AG10803 (cell line): ENCODE measurements around the gene GNB1L.
A peak's percentile ranks its signal among the peaks of the same experiment; 100 is the strongest.

Experiments
- DNase-seq: peaks from one replicate; pipeline ENCODE4 v3.0.0; 2010; ENCODE audit warnings: low read depth
- H3K4me3 ChIP-seq: 2 replicates; pipeline ENCODE4 v1.5.1; 2011; ENCODE audit warnings: mild to moderate bottlenecking, low read length, control low read depth
- CTCF ChIP-seq: conservative IDR thresholded peaks from 2 replicates; pipeline ENCODE4 v1.5.1; 2011; ENCODE audit warnings: mild to moderate bottlenecking, low read length, control low read depth, inconsistent platforms

Gene GNB1L

GRCh38 chr22:19848298-19849224, 6.1 kb downstream of the GNB1L start:
- peak; percentile 29 for DNase-seq
- no peak overlapping the region for H3K4me3 ChIP-seq
- no peak for TF ChIP-seq CTCF

- no peak for DNase-seq
- TF ChIP-seq CTCF, result no peak
These were observed 7.4 kb downstream of the GNB1L start for GRCh38 chr22:19847345-19847632.

GRCh38 chr22:19846620-19847344, 7.9 kb downstream of the GNB1L start:
- no peak for DNase-seq
- H3K4me3 ChIP-seq, result no peak overlapping the region
- no peak for TF ChIP-seq CTCF

More at GRCh38 chr22:19847345-19847632, 7.4 kb downstream of the GNB1L start:
- H3K4me3 ChIP-seq, result no peak overlapping the region

GRCh38 chr22:19845054-19845722, 9.5 kb downstream of the GNB1L start:
- no peak for DNase-seq
- TF ChIP-seq CTCF, result no peak

GRCh38 chr22:19844377-19845053, 10.2 kb downstream of the GNB1L start:
- H3K4me3 ChIP-seq, result peak overlapping the region; percentile 20; the same call in 1 of the 2 replicates
- TF ChIP-seq CTCF, result peak; percentile 36
- peak; percentile 81 for DNase-seq

More at GRCh38 chr22:19845054-19845722, 9.5 kb downstream of the GNB1L start:
- H3K4me3 ChIP-seq, result no peak overlapping the region

GRCh38 chr22:19843857-19844376, 10.8 kb downstream of the GNB1L start:
- H3K4me3 ChIP-seq, result no peak overlapping the region
- no peak for TF ChIP-seq CTCF
- no peak for DNase-seq
